PC-3 (cell line): ENCODE data around the gene DIAPH2. TPM values are rescaled to one million over a fixed set of nuclear protein-coding genes. Genes with fewer than 3 reads are reported as not detected.
A peak's percentile ranks its signal among the peaks of the same experiment; 100 is the strongest.

ENCODE experiments used
- ATAC-seq: fragments of 200-7000 bp; cut with Tn5 transposase; 2 replicates; pipeline ENCODE4 v1.9.1; 2020; ENCODE audit warnings: mild to moderate bottlenecking, moderate library complexity
- BruUV-seq: library from RNA; stranded (reverse); fragments of 400-500 nt; replicated peaks from 2 replicates; lab custom pipeline; 2021; lab: Mats Ljungman, UMichigan
- CTCF ChIA-PET: fragments of 300-600 bp; sonication (Branson Sonifier 250); formaldehyde crosslinking; loops from one replicate; lab custom pipeline; 2022; ENCODE audit warnings: antibody characterized with exemption; lab: Charles Lee
- POLR2A ChIA-PET: fragments of 300-600 bp; sonication (Branson Sonifier 250); formaldehyde crosslinking; loops from one replicate; lab custom pipeline; 2022; ENCODE audit warnings: antibody characterized with exemption; ENCODE audit not compliant: unreplicated experiment; lab: Charles Lee
- DNase-seq: peaks from one replicate; pipeline ENCODE4 v3.0.0-alpha.2; 2015
- H2AFZ ChIP-seq: fragments of 300-600 bp; sonication (generic); 2 replicates; pipeline ENCODE4 v1.6.0; 2016; ENCODE audit warnings: antibody characterized with exemption, low read length
- H3F3A ChIP-seq: fragments of 300-600 bp; sonication (generic); one replicate; pipeline ENCODE4 v1.6.0; 2017; ENCODE audit warnings: antibody characterized with exemption, low read length, control low read depth, mild to moderate bottlenecking; ENCODE audit not compliant: unreplicated experiment
- H3K27ac ChIP-seq: fragments of 300-600 bp; sonication (generic); 2 replicates; pipeline ENCODE4 v1.5.1; 2016; ENCODE audit warnings: mild to moderate bottlenecking, low read length
- H3K27me3 ChIP-seq: fragments of 300-600 bp; sonication (generic); 2 replicates; pipeline ENCODE4 v1.6.1; 2016; ENCODE audit warnings: low read length, mixed read lengths
- H3K36me3 ChIP-seq: fragments of 300-600 bp; sonication (generic); 2 replicates; pipeline ENCODE4 v1.6.1; 2016; ENCODE audit warnings: low read depth, mixed run types, low read length, mixed read lengths
- H3K4me1 ChIP-seq: fragments of 300-600 bp; sonication (generic); 2 replicates; pipeline ENCODE4 v1.5.1; 2016; ENCODE audit warnings: low read length; ENCODE audit not compliant: insufficient read depth
- H3K4me2 ChIP-seq: fragments of 300-600 bp; sonication (generic); 2 replicates; pipeline ENCODE4 v1.6.0; 2016; ENCODE audit warnings: low read length
- H3K4me3 ChIP-seq: fragments of 300-600 bp; sonication (generic); 2 replicates; pipeline ENCODE4 v1.5.1; 2016; ENCODE audit warnings: mild to moderate bottlenecking, low read length, mixed read lengths
- H3K79me2 ChIP-seq: fragments of 300-600 bp; sonication (generic); 2 replicates; pipeline ENCODE4 v1.6.1; 2017; ENCODE audit warnings: low read length, mixed read lengths
- H3K9ac ChIP-seq: fragments of 300-600 bp; sonication (generic); 2 replicates; pipeline ENCODE4 v1.6.0; 2016; ENCODE audit warnings: mild to moderate bottlenecking, low read length
- H3K9me2 ChIP-seq: fragments of 300-600 bp; sonication (generic); replicated peaks from 2 replicates; pipeline ENCODE4 v1.6.1; 2016; ENCODE audit warnings: mixed run types, low read length, mixed read lengths
- H3K9me3 ChIP-seq: fragments of 300-600 bp; sonication (generic); 2 replicates; pipeline ENCODE4 v1.6.1; 2016; ENCODE audit warnings: low read length, mixed read lengths
- H4K20me1 ChIP-seq: fragments of 300-600 bp; sonication (generic); 2 replicates; pipeline ENCODE4 v1.6.1; 2016; ENCODE audit warnings: low read length, mixed read lengths
- EZH2 ChIP-seq: fragments of 300-600 bp; sonication (generic); IDR thresholded peaks from one replicate; pipeline ENCODE4 v1.6.1; 2017; ENCODE audit warnings: antibody characterized with exemption, mild to moderate bottlenecking, low read length; ENCODE audit not compliant: unreplicated experiment
- EZH2phosphoT487 ChIP-seq: fragments of 300-600 bp; sonication (generic); IDR thresholded peaks from 2 replicates; pipeline ENCODE4 v1.6.1; 2018; ENCODE audit warnings: mild to moderate bottlenecking, antibody characterized with exemption, low read length, borderline replicate concordance
- intact Hi-C: fragments of 100-400 bp; cut with micrococcal nuclease; formaldehyde crosslinking; loops from 2 replicates; pipeline ENCODE4 v1.9.0; 2023
- total RNA-seq: library from RNA; depleted of rRNA; stranded (reverse); fragments of >200 nt; gene quantifications from 2 replicates; pipeline ENCODE4 v1.2.3, GENCODE V29; 2014
- TF ChIP-seq, protein P1 (sequence below): fragments of 300-600 bp; sonication (generic); conservative IDR thresholded peaks from 2 replicates; pipeline ENCODE4 v1.5.1; 2017; ENCODE audit warnings: antibody characterized with exemption, low read depth, mild to moderate bottlenecking, low read length

The DIAPH2 gene
- total RNA-seq, 1 experiment from 2014 or later, result 15.1 TPM

- Histone ChIP-seq H3K79me2 (no peaks in the 10 kb centered on the region), H4K20me1 (no peaks in the 10 kb centered on the region), H3K9me2 (no peaks in the 10 kb centered on the region), H3K9me3 (no peaks in the 10 kb centered on the region), H3K4me3 (no peak overlapping the region), H3F3A (no peaks in the 10 kb centered on the region), H3K9ac (no peak overlapping the region), H2AFZ (no peak overlapping the region), H3K27me3 (no peaks in the 10 kb centered on the region), H3K4me1 (peaks cover 6% of the 10 kb centered on the region; the same call in 1 of the 2 replicates), H3K4me2 (no peak overlapping the region), H3K27ac (no peak overlapping the region), H3K36me3 (no peaks in the 10 kb centered on the region)
- no peak for ATAC-seq
- no peak for DNase-seq
- no TSS peak for BruUV-seq
- ChIA-PET POLR2A (no interaction called here), CTCF (no interaction called here)
- TF ChIP-seq EZH2phosphoT487, result no peak
- no peak for TF ChIP-seq EZH2
- TF ChIP-seq, protein P1, sequence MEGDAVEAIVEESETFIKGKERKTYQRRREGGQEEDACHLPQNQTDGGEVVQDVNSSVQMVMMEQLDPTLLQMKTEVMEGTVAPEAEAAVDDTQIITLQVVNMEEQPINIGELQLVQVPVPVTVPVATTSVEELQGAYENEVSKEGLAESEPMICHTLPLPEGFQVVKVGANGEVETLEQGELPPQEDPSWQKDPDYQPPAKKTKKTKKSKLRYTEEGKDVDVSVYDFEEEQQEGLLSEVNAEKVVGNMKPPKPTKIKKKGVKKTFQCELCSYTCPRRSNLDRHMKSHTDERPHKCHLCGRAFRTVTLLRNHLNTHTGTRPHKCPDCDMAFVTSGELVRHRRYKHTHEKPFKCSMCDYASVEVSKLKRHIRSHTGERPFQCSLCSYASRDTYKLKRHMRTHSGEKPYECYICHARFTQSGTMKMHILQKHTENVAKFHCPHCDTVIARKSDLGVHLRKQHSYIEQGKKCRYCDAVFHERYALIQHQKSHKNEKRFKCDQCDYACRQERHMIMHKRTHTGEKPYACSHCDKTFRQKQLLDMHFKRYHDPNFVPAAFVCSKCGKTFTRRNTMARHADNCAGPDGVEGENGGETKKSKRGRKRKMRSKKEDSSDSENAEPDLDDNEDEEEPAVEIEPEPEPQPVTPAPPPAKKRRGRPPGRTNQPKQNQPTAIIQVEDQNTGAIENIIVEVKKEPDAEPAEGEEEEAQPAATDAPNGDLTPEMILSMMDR, result no peak
- intact Hi-C loops, result no loop called here
Measured at GRCh38 chrX:97290199-97290598, 605.6 kb downstream of the DIAPH2 start.

DNA sequence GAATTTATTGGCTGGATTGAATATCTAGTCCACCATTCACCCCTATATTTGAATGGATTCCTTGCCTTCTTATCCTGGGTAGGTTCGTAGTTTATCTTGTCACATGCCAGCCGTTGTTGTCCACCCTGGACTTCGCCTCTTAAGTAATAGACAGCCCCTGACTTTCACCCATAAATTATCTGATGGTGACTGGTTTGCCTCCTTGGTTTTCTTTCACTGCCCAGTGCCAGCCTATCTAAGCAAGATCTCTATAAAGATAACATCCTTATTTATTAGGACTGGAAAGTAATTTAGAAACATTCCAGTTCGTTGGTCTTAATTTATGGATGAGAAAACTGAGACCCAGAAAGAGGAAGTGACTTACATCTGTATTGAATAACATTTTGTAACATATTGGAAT, 609.4 kb downstream of the DIAPH2 start:
- Histone ChIP-seq H3K79me2 (no peaks in the 10 kb centered on the region), H3K27me3 (no peaks in the 10 kb centered on the region), H3K9me2 (no peaks in the 10 kb centered on the region), H3K4me1 (peaks cover 6% of the 10 kb centered on the region; the same call in 1 of the 2 replicates), H3K4me3 (no peak overlapping the region), H2AFZ (no peak overlapping the region), H3K36me3 (no peaks in the 10 kb centered on the region), H3K4me2 (no peak overlapping the region), H3F3A (no peaks in the 10 kb centered on the region), H3K27ac (no peak overlapping the region), H3K9me3 (no peaks in the 10 kb centered on the region), H3K9ac (no peak overlapping the region), H4K20me1 (no peaks in the 10 kb centered on the region)
- POLR2A ChIA-PET, result no interaction called here
- ATAC-seq (no peak), DNase-seq (peak; percentile 23)
- CTCF ChIA-PET, result no interaction called here
- intact Hi-C loops, result no loop called here
- TF ChIP-seq EZH2phosphoT487 (no peak), EZH2 (no peak)
- TF ChIP-seq, protein P1, result no peak
- no TSS peak for BruUV-seq

- TF ChIP-seq, protein P1, result no peak
- TF ChIP-seq EZH2, result no peak
- no peak for TF ChIP-seq EZH2phosphoT487
- CTCF ChIA-PET, result no interaction called here
- no peak overlapping the region for H3K4me2 ChIP-seq
- H3K79me2 ChIP-seq, result no peaks in the 10 kb centered on the region
- H2AFZ ChIP-seq, result no peak overlapping the region
- H3K27me3 ChIP-seq, result no peaks in the 10 kb centered on the region
- DNase-seq, result no peak
- no peaks in the 10 kb centered on the region for H4K20me1 ChIP-seq
- no peak for ATAC-seq
- H3K4me3 ChIP-seq, result no peak overlapping the region
- H3K27ac ChIP-seq, result no peak overlapping the region
- H3K9me2 ChIP-seq, result no peaks in the 10 kb centered on the region
- no peaks in the 10 kb centered on the region for H3K36me3 ChIP-seq
- no TSS peak for BruUV-seq
- peaks cover 6% of the 10 kb centered on the region; the same call in 1 of the 2 replicates for H3K4me1 ChIP-seq
- POLR2A ChIA-PET, result no interaction called here
- no peak overlapping the region for H3K9ac ChIP-seq
- no peaks in the 10 kb centered on the region for H3K9me3 ChIP-seq
- intact Hi-C loops, result no loop called here
- no peaks in the 10 kb centered on the region for H3F3A ChIP-seq
Measured at GRCh38 chrX:97295954-97296353, 611.3 kb downstream of the DIAPH2 start.
